ENCODE measurements around the gene ZNF765.

- TF ChIP-seq POLR2A (IDR thresholded peaks at IDR 0.05) (no peak), CTCF (IDR thresholded peaks at IDR 0.05) (no peak)
Measured at GRCh38 chr19:53455828-53456227, 60.9 kb downstream of the ZNF765 start.
